ENCODE data around the gene ABCF1. TPM values are rescaled to one million over a fixed set of nuclear protein-coding genes. Genes with fewer than 3 reads are reported as not detected.
A peak's percentile ranks its signal among the peaks of the same experiment; 100 is the strongest.

ABCF1 gene
- total and polyA plus RNA-seq, 9 of the 15 experiments (the other 6 are each of a cell fraction or from before 2014, with no cell fraction given), result 41.6 to 193 (median 102) TPM

DNA sequence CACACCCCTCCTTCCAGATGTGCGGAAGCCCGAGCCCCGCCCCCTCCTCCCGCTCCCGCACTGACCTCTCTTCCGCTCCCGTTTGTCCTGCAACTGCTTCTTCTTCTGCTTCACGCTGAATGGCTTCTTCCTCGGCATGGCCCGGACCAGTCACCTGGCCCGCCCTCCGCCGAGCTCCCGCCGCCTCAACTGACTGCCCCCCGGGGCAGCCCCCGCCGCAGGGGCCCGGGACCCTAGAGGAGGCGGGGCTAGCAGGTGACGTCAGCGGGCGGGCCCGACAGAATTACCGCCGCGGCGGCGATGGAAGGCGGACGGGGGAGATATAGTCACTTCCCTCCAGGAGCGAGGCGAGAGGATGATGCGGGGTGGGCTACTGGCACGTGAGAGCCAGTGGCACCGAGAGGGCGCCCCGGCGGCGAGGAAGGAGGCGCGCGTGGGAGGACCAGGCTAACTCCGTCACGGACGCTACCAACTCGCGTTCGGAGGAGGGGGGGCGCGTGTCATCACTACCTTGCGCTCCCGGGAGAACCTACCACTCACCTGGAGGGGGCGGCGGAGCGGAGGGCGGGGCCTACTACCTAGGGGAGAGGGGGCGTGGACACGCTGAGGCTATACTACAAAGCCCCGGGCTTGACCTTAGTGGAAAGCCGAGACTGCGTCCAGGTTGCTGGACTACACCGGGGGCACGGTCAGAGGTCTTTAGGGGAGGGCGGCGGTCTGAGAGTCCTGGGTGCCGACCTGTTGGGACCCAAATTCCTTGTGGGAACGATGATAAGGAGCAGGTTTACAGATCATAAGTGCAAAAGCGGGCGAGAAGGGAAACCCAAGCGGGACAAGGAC is 15.0 kb upstream of the ABCF1 start, which contains the start of gene GNL1 (continued):
- peak; percentile 23 for TF ChIP-seq SMAD1 (IDR thresholded peaks at IDR 0.05; ENCODE audit: low read depth, low read length, partially characterized antibody)
- no peak for TF ChIP-seq MECOM (CRISPR knock-in tag; IDR thresholded peaks at IDR 0.05)
- TF ChIP-seq, protein P1, sequence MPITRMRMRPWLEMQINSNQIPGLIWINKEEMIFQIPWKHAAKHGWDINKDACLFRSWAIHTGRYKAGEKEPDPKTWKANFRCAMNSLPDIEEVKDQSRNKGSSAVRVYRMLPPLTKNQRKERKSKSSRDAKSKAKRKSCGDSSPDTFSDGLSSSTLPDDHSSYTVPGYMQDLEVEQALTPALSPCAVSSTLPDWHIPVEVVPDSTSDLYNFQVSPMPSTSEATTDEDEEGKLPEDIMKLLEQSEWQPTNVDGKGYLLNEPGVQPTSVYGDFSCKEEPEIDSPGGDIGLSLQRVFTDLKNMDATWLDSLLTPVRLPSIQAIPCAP (CRISPR knock-in tag; IDR thresholded peaks at IDR 0.05; ENCODE audit: borderline replicate concordance), result peak; percentile 79; the same call in 1 of the 2 replicates
- TF ChIP-seq, protein P2, sequence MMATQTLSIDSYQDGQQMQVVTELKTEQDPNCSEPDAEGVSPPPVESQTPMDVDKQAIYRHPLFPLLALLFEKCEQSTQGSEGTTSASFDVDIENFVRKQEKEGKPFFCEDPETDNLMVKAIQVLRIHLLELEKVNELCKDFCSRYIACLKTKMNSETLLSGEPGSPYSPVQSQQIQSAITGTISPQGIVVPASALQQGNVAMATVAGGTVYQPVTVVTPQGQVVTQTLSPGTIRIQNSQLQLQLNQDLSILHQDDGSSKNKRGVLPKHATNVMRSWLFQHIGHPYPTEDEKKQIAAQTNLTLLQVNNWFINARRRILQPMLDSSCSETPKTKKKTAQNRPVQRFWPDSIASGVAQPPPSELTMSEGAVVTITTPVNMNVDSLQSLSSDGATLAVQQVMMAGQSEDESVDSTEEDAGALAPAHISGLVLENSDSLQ (IDR thresholded peaks at IDR 0.05), result peak; percentile 54; the same call in 1 of the 2 replicates
- TF ChIP-seq, protein P3, sequence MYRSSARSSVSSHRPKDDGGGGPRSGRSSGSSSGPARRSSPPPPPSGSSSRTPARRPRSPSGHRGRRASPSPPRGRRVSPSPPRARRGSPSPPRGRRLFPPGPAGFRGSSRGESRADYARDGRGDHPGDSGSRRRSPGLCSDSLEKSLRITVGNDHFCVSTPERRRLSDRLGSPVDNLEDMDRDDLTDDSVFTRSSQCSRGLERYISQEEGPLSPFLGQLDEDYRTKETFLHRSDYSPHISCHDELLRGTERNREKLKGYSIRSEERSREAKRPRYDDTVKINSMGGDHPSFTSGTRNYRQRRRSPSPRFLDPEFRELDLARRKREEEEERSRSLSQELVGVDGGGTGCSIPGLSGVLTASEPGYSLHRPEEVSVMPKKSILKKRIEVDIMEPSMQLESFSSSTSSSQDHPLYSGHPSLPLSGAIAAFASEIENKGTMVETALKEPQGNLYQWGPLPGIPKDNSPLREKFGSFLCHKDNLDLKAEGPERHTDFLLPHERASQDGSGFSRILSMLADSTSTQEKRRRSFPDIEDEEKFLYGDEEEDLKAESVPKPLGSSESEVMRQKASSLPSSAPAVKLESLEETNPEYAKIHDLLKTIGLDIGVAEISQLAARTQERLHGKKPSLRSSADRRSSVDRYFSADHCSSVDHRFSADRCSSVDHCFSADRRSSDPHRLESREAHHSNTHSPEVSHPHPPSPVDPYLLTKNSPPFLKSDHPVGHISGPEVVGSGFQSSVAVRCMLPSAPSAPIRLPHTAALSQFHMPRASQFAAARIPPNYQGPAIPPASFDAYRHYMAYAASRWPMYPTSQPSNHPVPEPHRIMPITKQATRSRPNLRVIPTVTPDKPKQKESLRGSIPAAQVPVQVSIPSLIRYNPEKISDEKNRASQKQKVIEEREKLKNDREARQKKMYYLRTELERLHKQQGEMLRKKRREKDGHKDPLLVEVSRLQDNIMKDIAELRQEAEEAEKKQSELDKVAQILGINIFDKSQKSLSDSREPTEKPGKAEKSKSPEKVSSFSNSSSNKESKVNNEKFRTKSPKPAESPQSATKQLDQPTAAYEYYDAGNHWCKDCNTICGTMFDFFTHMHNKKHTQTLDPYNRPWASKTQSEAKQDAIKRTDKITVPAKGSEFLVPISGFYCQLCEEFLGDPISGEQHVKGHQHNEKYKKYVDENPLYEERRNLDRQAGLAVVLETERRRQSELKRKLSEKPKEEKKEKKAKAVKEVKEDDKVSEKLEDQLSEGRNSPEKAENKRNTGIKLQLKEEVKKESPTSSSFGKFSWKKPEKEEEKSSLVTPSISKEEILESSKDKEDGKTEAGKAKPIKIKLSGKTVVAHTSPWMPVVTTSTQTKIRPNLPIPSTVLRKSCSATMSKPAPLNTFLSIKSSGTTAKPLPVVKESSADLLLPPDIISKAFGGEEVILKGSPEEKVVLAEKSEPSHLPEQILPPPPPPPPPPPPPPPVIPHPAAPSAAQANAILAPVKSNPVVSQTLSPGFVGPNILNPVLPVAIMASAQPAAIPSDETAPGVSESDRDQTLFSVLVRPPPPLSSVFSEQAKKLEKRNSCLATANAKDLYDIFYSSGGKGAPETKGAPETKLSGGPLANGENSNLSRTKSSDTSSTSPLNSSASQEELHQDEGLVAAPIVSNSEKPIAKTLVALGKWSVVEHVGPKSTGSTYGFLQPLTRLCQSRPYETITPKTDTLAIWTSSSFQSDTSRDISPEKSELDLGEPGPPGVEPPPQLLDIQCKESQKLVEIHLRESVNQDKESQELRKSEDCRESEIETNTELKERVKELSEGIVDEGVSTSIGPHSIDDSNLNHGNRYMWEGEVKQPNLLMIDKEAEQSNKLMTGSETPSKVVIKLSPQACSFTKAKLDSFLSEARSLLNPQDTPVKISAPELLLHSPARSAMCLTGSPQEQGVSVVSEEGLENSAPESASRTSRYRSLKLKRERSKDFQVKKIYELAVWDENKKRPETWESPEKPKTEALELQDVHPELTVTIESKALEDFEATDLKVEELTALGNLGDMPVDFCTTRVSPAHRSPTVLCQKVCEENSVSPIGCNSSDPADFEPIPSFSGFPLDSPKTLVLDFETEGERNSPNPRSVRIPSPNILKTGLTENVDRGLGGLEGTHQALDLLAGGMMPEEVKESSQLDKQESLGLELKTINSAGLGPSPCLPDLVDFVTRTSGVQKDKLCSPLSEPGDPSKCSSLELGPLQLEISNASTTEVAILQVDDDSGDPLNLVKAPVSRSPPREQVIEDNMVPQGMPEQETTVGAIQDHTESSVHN (IDR thresholded peaks at IDR 0.05; ENCODE audit: borderline replicate concordance in 1 of 2, low read depth in 1 of 2), result 0 out of 4 replicates have a peak, but pooled peaks of 1 of the 2 experiments have one; percentile 52
- peak; percentile 68; the same call in 1 of the 2 replicates for TF ChIP-seq SMARCA5 (IDR thresholded peaks at IDR 0.05)
- TF ChIP-seq LEF1 (IDR thresholded peaks at IDR 0.05), result peak; percentile 65
- TF ChIP-seq ZNF695 (CRISPR knock-in tag; IDR thresholded peaks at IDR 0.05), result no peak
- TF ChIP-seq, protein P4, sequence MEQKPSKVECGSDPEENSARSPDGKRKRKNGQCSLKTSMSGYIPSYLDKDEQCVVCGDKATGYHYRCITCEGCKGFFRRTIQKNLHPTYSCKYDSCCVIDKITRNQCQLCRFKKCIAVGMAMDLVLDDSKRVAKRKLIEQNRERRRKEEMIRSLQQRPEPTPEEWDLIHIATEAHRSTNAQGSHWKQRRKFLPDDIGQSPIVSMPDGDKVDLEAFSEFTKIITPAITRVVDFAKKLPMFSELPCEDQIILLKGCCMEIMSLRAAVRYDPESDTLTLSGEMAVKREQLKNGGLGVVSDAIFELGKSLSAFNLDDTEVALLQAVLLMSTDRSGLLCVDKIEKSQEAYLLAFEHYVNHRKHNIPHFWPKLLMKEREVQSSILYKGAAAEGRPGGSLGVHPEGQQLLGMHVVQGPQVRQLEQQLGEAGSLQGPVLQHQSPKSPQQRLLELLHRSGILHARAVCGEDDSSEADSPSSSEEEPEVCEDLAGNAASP (IDR thresholded peaks at IDR 0.05), result no peak
- peak; percentile 57; the same call in 1 of the 2 replicates for TF ChIP-seq L3MBTL2 (IDR thresholded peaks at IDR 0.05)
- TF ChIP-seq, protein P5, sequence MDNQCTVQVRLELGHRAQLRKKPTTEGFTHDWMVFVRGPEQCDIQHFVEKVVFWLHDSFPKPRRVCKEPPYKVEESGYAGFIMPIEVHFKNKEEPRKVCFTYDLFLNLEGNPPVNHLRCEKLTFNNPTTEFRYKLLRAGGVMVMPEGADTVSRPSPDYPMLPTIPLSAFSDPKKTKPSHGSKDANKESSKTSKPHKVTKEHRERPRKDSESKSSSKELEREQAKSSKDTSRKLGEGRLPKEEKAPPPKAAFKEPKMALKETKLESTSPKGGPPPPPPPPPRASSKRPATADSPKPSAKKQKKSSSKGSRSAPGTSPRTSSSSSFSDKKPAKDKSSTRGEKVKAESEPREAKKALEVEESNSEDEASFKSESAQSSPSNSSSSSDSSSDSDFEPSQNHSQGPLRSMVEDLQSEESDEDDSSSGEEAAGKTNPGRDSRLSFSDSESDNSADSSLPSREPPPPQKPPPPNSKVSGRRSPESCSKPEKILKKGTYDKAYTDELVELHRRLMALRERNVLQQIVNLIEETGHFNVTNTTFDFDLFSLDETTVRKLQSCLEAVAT (IDR thresholded peaks at IDR 0.05), result peak; percentile 2 to 50; a peak in 1 of 4 replicates

All from K562 (cell line).